RCC 7860 (cell line): ENCODE results near the gene TOB1.

Experiments
- DNase-seq: peaks from one replicate; pipeline ENCODE4 v3.0.0-alpha.2; 2015; ENCODE audit warnings: low spot score
- FAIRE-seq: peaks from 2 replicates; lab custom pipeline; 2012; peaks lifted over from hg19 to GRCh38; lab: Jason Lieb, UNC

Gene TOB1

DNA sequence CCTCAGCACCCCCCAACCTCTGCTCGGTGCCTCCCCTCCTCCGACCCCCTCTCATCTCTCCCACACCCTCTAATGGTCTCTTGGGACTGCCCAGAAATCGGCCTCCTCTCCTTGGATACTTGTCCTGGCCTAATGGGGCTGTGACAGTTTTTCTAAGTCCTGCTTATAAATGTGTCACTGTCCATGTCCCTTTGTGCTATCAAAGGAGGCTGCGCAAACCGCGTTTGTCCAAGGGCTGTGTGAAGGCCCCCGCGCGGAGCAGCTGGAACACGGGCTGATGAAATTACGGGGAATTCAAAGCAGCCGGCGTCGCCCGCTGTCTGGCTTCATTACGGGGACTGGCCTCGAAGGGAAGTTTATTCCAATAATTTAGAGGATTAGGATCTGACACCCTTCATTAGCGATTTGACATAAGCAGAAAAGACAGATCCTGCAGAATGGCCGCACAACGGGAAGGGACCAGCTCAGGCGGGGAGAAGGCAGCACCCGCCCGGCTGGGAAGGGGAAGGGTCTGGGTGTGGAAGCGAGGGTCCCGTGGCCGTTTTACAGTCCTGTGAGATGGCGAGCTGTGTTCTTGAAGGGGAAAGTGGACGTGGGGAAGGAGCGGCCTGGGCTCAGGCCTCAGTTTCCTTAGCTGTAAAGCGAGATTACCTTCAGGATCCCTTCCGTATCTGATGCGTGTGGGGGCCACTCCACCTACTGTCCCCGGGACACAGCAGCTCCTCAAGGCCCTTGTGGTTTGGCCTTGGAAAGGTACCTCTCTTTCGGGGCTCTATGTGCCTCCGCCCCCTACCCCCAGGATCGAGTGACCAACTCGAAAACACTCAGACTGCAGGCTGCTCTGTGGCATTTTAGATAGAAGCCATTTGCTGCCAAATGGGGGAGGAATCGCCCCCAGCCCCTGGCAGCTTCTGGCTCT is 32.4 kb downstream of the TOB1 start:
- FAIRE-seq, result no peak
- DNase-seq, result no peak

DNA sequence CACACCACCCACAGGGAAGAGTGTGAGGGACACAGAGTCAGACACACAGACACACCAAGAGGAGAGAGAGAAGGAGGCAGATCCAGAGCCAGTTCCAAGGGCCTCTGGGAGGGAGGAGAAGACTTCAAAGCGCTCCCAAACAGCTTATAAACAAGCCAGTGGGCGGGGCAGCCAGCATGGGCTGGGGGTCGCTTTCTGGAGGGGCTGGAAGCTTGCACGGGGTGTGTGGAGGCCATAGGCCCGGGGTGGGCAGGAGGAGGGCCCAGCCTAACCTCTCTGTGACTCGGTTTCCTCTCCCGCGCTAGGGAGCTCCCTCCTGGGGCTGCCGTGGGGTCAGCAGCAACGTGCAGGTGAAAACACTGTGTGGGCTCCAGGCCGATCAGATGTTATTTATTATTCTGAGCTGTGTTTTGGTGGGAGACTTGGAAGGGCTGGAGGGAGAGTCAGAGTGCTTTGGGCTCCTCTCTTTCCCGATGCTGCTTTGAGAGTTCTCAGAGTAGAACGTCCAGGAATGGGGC is 33.2 kb downstream of the TOB1 start:
- no peak for DNase-seq
- FAIRE-seq, result no peak

DNA sequence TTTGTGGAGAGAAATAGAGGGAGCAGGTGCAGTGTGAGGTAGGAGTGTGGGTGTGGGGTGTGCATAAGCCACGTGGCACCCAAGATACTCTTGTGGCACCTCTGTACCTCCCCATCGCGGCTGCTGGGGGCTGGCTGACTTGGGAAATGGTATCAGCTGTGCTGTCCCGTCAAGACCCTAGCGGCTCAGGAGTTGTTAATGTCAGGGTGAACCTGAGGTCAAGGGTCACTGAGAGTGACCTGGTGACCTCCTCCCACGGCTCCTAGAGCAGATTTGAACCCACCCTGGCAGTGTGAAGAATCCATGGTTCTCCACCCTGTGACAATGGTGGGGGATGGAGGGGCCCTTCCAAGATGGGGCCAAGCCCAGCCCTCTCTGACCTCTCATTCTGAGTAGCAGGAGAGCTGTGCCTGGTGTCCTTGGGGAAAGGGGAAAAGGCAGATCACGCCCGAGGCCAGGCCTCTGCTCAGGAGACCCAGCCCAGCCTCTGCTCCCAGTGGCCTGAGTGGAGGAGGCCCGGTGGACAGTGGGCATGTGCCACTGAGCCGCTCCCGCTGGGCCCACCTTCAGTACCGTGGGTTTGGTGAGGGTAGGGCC is 33.8 kb downstream of the TOB1 start:
- no peak for DNase-seq

DNA sequence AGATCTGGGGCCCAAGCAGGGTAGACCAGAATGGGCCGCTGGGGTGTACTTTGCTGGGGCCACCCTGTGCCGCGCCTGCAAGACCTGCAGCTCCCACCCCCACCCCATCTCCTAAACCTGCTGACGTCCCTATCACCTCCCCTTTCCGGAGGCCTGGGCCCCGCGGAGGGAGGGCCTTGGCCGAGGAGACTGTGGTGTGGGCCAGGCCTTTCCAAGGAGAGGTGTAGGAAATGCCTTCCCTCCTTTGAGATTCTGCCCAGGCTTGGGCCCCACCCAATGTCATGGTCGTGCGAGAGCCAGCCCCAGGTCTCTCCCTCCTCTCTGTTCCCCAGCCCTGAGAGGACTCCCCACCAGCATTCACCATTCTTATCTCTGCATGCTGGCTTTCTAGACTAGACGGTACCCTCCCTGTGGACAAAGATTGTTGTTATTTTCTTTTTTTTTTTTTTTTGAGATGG is 34.7 kb downstream of the TOB1 start:
- DNase-seq (no peak), FAIRE-seq (no peak)

More for the DNA sequence above, 33.8 kb downstream of the TOB1 start:
- no peak for FAIRE-seq

DNA sequence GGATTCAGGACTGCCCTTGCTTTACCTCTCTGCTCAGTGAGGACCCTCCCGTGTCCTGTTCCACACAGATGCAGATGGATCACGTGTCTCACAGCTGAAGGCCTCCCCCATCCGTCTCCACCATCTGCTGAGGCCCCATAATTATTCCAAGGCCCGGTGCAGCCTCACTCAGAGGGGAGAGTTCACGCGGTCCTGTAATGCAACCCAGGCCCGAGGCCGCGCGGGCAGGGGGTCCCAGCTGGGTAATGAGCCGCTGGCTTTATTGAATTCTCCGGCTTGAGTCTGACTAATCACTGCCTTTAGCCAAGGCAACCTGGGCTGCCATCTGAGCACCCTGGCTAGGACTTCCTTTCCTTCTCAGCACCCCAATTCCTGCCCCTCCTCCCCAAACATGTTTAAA is 35.2 kb downstream of the TOB1 start:
- DNase-seq, result no peak
- FAIRE-seq, result no peak

DNA sequence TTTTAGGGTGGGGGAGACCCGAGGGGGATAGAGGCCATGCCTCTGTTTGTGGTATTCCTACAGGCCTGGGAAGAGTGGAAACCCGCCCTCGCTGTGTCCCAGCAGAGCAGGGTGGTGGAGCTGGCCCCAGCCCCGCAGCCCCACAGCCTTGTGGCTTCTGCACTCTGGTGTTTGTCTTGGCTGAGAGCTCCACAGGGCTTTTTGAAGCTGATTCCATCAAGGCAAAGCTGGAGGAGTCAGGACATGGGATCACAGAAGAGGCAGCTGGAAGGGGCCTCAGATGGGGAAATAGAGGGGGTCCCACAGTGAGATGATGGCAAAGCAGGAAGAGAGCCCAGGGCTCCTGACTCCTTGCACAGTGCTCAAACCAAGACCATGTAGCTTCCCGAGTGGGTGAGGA is 35.8 kb downstream of the TOB1 start:
- FAIRE-seq (no peak), DNase-seq (no peak)

DNA sequence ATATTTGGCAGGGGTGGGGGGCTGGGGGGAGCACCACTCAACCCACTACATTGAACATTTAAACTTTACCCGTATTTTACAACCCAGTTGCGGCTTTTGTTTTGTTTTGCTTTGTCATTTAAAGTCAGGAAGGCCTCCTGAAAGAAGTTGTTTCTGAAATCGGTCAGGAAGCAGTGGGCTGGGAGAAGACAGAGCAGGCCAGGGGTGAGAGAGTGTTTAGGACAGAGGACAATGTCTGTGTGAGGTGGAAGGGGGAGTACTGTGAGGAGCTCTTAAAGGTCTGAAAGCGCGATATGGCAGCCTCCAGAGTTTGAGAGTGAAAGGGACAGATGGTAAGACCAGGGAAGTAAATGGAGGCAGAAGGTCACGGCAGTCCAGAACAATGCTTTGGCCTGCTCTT is 36.8 kb downstream of the TOB1 start:
- DNase-seq (no peak), FAIRE-seq (no peak)

DNA sequence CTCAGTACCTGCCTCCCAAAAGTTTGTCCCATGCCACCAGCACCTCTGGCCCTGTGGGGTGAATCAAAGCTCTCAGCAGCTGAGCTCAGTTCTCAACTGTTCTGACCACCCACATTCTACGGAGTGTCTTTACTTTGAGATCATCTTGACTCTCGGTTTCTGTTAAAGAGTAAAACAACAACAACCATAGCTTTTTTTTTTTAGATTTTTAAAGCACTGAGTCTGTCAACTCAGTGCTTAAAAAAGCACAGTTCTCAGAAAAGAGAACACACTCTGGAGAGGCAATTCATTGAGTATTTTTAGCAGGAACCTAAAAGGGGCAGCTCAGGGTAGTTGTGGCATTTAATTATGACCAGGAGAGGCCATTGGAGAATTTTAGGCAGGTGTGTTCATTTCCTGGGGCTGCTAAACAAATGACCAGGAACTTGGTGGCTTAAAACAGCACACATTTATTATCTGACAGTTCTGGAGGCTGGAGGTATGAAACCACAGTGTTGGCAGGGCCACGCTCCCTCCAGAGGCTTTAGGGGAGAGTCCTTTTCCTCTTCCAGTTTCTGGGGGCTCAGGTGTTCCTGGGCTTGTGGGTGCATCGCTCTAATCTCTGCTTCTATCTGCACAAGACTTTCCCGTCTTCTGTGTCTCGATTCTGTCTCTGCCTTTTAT is 37.5 kb downstream of the TOB1 start:
- FAIRE-seq (no peak), DNase-seq (no peak)

DNA sequence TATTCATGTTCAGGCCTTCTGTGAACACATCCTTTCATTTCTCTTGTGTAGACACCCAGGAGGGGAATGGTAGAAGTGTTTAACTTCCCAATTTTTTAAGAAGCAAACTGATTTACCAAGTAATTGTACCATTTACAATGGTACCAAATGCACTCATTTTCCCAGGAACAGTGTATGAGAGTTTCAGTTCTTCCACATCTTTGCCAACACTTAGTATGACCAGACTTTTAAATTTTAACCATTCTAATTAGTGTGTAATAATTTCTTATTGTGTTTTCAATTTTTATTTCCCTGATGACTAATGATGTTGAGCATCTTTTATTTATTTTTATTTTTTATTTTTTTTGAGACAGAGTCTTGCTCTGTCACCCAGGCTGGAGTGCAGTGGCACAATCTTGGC is 41.0 kb downstream of the TOB1 start:
- FAIRE-seq, result no peak
- no peak for DNase-seq

DNA sequence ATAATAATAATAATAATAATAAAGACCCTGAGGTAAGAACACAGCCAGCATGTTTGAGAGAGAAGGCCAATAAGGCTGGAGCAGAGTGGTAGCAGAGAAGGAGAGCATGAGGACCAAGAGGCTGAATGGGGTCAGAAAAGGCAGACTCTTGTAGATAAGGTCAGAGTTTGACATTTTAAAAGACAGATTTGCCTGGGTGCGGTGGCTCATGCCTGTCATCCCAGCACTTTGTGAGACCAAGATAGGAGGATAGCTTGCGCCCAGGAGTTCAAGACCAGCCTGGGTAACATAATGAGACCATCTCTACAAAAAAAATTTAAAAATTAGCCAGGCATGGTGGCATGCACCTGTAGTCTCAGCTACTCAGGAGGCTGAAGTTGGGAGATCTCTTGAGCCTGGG is 41.7 kb downstream of the TOB1 start:
- DNase-seq, result no peak
- FAIRE-seq, result no peak

DNA sequence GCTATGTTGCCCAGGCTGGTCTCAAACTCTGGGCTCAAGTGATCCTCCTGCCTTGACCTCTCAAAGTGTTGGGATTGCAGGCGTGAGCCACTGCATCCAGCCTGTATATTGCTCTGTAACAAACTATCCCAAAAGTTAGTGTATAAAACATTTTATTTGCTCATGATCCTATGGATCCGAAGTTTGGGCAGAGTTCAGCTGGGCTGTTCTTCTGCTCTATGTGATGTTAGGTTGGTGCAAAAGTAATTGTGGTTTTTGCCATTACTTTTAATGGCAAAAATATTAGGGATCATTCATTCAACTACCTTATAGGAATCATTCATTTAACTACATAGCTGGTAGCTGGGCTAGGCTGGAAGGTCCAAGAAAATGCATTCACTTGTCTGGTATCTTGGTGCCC is 43.6 kb downstream of the TOB1 start:
- FAIRE-seq, result no peak
- DNase-seq, result no peak

DNA sequence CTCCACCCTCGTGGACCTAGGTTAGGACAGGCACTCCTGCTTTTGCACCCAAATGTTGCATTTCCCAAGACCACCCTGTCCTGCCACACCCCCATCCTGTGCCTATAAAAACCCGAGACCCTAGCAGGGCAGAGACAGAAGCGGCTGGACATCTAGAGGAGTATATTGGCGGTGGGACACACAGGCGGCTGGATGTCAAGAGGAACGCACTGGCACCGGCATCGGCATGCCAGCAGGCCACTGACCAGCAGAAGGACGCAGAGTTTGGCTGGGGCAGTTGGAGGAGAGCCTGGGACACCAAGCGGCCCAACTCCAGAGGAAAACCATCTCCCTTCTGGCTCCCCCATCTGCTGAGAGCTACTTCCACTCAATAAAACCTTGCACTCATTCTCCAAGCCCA is 45.5 kb downstream of the TOB1 start:
- DNase-seq, result no peak
- no peak for FAIRE-seq

DNA sequence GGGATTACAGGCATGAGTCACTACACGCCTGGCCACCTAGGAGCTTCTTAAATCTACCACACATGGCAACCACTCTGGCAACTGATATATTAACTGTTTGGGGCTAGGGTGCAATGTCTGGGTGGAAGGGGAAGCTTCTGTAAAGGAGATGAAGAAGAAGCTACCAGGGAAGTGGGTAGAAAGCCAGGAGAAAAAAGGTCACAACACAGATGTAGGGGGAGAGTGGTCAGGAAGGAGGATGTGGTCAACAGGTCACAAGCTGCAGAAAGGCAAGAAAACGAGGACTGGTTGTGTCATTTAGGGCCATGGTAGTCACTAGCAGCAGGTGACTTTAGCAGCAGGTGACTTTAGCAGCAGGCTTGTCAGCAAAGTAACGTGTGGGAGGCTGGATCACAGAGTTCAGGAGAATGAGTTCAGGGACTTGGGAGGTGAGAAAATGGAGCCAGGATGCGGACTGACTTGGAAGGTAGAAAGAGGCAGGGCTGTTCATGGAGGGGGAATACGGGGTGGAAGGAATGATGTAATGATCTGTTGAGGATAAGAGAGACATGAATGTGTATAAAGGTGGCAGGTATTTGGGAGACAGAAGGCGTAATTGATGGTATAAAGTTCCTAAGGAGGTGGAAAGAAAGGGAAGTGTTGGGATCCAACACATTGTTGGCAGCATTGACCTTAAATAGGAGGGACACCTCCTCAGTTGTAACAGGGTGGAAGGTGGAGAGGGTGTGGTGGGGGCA is 47.1 kb downstream of the TOB1 start:
- DNase-seq, result peak; percentile 16
- no peak for FAIRE-seq

DNA sequence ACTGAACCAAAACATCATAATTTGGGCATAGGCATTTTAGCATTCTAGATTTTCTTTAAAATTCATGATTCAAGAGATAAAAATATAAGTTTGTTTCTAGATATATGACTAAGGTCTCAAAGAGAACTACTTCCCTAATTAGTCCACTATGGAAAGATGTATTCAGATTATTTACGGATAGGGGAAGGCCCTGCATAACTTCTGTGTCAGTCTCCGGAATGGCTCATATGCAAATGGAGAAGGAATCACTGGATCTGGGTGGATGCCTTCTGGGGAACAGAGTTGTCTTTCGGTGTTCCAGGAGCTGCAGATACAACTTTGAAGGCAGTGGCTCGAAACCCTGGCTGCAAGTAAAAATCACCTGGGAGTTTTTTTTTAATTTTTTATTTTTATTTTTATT is 47.9 kb downstream of the TOB1 start:
- DNase-seq (no peak), FAIRE-seq (no peak)

DNA sequence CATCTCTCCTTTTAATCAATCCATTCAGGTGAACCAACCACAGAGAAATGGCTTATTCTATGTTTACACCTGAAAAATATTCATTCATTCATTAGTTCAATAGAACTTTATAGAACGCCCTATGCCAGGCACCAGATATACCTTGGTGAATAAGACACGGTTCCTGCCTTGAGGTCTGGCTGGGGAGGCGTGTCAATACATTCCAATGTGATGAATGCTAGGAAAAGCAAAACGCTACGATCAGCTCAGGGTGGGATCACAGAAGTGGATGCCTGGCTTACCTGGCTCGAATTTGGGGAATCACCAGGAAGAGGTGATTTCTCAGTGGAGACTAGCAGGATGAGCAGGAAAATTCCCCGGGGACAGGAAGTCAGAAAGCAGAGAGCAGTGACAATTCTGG is 48.3 kb downstream of the TOB1 start:
- DNase-seq, result peak; percentile 17
- FAIRE-seq, result no peak

DNA sequence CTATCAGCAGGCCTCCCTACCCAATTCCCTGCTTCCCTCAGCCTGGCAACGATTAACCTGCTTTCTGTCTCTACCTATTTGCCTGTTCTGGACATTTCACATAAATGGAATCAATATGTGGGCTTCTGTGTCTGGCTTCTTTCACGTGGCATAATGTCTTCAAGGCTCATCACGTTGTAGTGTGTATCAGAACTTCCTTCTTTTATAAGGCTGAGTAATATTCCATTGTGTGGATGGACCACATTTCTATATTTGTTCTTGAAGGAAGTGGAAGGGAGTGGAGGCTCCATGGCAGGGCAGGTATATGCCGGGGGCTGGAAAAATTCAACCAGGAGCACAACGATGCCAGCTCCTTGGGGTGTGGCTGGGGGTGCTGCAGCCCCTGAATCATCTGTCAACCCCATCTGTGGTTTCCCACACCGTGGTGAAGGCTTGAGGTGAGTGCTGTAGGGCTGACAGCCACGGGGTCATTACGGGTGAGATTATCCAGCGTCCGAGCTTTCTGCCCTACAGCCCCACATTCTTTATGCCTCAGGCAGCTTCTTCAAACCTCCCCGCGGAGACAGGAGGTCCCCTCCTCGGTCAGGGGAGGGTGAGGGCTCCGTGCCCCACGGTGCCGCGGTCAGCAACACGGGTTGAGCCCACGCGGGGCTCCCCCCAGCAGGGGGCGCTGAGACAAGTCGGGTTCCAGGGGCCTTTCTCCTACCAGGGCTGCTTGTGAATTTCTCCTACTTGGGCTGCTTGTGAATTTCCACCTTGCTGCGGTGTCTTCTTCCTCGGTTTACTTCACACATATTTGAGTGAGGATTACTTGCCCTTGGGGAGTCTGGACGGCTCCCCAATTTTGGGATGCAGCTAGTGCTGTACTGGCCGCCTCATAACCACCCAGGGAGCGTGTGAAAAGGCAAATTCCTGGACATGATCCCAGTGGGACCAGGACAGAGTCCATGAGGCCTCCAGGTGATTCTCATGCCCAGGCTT is 49.1 kb downstream of the TOB1 start:
- no peak for FAIRE-seq
- no peak for DNase-seq

DNA sequence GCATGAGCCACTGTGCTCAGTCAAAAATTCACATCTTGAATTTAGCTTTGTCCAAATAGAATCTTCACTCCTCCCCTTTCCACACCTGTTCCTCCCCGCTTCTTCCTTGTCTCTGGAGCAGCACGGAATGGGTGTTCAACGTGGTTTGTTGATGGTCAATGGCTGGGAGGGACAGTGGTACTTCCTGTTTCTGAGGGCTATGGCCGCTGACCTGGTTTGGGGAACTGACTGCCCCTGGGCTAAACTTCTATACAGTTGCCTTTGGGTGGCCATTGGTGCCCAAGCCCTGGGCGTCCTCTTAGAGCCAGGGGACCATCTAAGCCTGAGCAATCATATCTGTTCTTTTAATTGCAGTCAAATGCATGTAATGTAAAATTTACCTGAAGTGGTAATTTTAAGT is 49.9 kb downstream of the TOB1 start:
- FAIRE-seq (no peak), DNase-seq (no peak)

DNA sequence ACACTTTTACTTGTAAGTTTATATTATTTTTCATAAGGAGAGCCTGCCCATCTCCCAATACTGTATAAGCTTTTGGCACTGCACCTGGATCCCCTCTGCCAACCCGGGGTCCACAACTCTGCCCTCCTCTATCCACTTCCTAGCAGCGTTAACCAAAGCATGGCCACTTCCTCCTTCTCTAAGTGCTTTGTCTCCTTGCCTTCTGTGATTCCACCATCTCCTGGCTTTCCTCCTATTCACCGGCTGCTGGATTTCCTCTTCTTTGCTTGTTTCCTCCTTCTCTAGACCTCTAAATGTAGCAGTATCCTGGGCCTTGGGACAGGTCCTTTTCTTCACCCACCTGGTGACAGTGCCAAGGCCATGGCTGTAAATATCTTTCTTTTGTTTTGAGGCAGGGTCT is 50.8 kb downstream of the TOB1 start:
- FAIRE-seq (no peak), DNase-seq (no peak)

DNA sequence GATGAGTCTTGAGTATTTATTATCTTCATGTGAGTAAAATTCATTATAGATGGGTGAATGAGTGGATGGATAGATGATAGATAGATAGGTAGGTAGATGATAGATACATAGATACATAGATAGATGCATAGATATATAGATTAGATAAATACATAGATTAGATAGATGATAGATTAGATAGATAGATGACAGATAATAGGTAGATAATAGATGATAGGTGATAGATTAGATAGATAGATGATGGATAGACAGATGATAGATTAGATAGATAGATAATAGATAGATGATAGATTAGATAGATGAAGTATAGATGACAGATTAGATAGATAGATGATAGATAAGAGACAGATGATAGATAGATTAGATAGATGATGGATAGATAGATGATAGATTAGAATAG is 52.6 kb downstream of the TOB1 start:
- FAIRE-seq (no peak), DNase-seq (no peak)
